Measurements from ENCODE around the gene HTR3B.

- no peak for TF ChIP-seq CTCF (IDR thresholded peaks at IDR 0.05; ENCODE audit: low read depth, low read length, poor library complexity, severe bottlenecking)
- TF ChIP-seq EZH2phosphoT487 (IDR thresholded peaks at IDR 0.05; ENCODE audit: borderline replicate concordance, low read length), result no peak
Observed at GRCh38 chr11:113876074-113876797, 28.4 kb upstream of the HTR3B start.

Measured in DOHH2 (cell line).